GM23248 (cell line): ENCODE results near the gene HSD17B10. TPM values are rescaled to one million over a fixed set of nuclear protein-coding genes. Genes with fewer than 3 reads are reported as not detected.

Experiments
- DNase-seq: peaks from one replicate; pipeline ENCODE4 v3.0.0-alpha.2; 2015
- H2AFZ ChIP-seq: fragments of 200-600 bp; sonication (generic); 2 replicates; pipeline ENCODE4 v1.6.1; 2016; ENCODE audit warnings: antibody characterized with exemption
- H3F3A ChIP-seq: fragments of 200-600 bp; sonication (generic); 2 replicates; pipeline ENCODE4 v1.6.1; 2016; ENCODE audit warnings: mild to moderate bottlenecking, antibody characterized with exemption, mixed run types; ENCODE audit not compliant: insufficient read depth
- H3K27ac ChIP-seq: fragments of 200-600 bp; sonication (generic); 2 replicates; pipeline ENCODE4 v1.5.1; 2016; ENCODE audit warnings: mild to moderate bottlenecking
- H3K27me3 ChIP-seq: fragments of 200-600 bp; sonication (generic); replicated peaks from 2 replicates; pipeline ENCODE4 v1.6.1; 2016; ENCODE audit warnings: mild to moderate bottlenecking; ENCODE audit not compliant: insufficient read depth
- H3K36me3 ChIP-seq: fragments of 200-600 bp; sonication (generic); 2 replicates; pipeline ENCODE4 v1.6.1; 2016; ENCODE audit warnings: low read depth, mild to moderate bottlenecking
- H3K4me1 ChIP-seq: fragments of 200-600 bp; sonication (generic); 2 replicates; pipeline ENCODE4 v1.6.1; 2016; ENCODE audit warnings: mild to moderate bottlenecking; ENCODE audit not compliant: insufficient read depth
- H3K4me2 ChIP-seq: fragments of 200-600 bp; sonication (generic); one replicate; pipeline ENCODE4 v1.6.1; 2016; ENCODE audit warnings: mild to moderate bottlenecking; ENCODE audit not compliant: unreplicated experiment
- H3K4me3 ChIP-seq: fragments of 200-600 bp; sonication (generic); 2 replicates; pipeline ENCODE4 v1.5.1; 2016; ENCODE audit warnings: mild to moderate bottlenecking
- H3K79me2 ChIP-seq: fragments of 200-600 bp; sonication (generic); 2 replicates; pipeline ENCODE4 v1.6.1; 2016; ENCODE audit warnings: mild to moderate bottlenecking; ENCODE audit not compliant: insufficient read depth
- H3K9ac ChIP-seq: fragments of 200-600 bp; sonication (generic); 2 replicates; pipeline ENCODE4 v1.6.1; 2016; ENCODE audit warnings: mild to moderate bottlenecking
- H3K9me2 ChIP-seq: fragments of 200-600 bp; sonication (generic); 2 replicates; pipeline ENCODE4 v1.6.1; 2016; ENCODE audit warnings: mixed run types, mild to moderate bottlenecking, moderate library complexity; ENCODE audit not compliant: insufficient read depth
- H3K9me3 ChIP-seq: fragments of 200-600 bp; sonication (generic); one replicate; pipeline ENCODE4 v1.6.1; 2017; ENCODE audit warnings: low read depth
- H4K20me1 ChIP-seq: fragments of 200-600 bp; sonication (generic); 2 replicates; pipeline ENCODE4 v1.6.0; 2016; ENCODE audit not compliant: insufficient read depth
- EZH2 ChIP-seq: fragments of 200-600 bp; sonication (generic); IDR thresholded peaks from 2 replicates; pipeline ENCODE4 v1.6.1; 2018; ENCODE audit warnings: antibody characterized with exemption, mild to moderate bottlenecking; ENCODE audit not compliant: insufficient read depth, poor library complexity, severe bottlenecking
- EZH2phosphoT487 ChIP-seq: fragments of 200-600 bp; sonication (generic); IDR thresholded peaks from 2 replicates; pipeline ENCODE4 v1.6.1; 2018; ENCODE audit warnings: antibody characterized with exemption, moderate library complexity, mild to moderate bottlenecking, low read depth; ENCODE audit not compliant: insufficient read depth
- WGBS, 2 experiments: methylation state at CpG; one replicate each; pipeline ENCODE4 v1.1.6; 2015 to 2017; ENCODE audit warnings: low lambda C conversion rate in 2 of 2, low coverage in 1 of 2; ENCODE audit errors: missing lambda C conversion rate in 2 of 2; 5-methylcytosine and 5-hydroxymethylcytosine counted together
- in situ Hi-C: fragments of 300-500 bp; cut with MboI; formaldehyde crosslinking; loops from 2 replicates; pipeline ENCODE4 v1.15.0; 2020
- polyA plus RNA-seq: library from polyadenylated mRNA; unstranded; fragments of >200 nt; fragmentation: Nextera tagmentation; extraction: Ambion mirVana; gene quantifications from 2 replicates; pipeline ENCODE4 v1.2.1, GENCODE V29; 2016
- total RNA-seq: library from RNA; depleted of rRNA; stranded (reverse); fragments of >200 nt; shearing (Covaris generic); gene quantifications from 2 replicates; pipeline ENCODE4 v1.2.3, GENCODE V29; 2014

The HSD17B10 gene
- total and polyA plus RNA-seq, 2 experiments from 2014 or later, result 47.9 to 70.2 TPM

- Histone ChIP-seq H4K20me1 (no peaks in the 10 kb centered on the region), H3K4me2 (no peak overlapping the region), H3K36me3 (no peaks in the 10 kb centered on the region), H3K9ac (no peak overlapping the region), H3K9me2 (no peaks in the 10 kb centered on the region), H3F3A (no peaks in the 10 kb centered on the region), H3K4me1 (peaks cover 8% of the 10 kb centered on the region), H3K27me3 (no peaks in the 10 kb centered on the region), H3K27ac (no peak overlapping the region), H3K79me2 (no peaks in the 10 kb centered on the region), H3K4me3 (no peak overlapping the region), H2AFZ (no peak overlapping the region), H3K9me3 (no peaks in the 10 kb centered on the region)
- in situ Hi-C loops, result no loop called here
- DNase-seq, result peak; percentile 33
- 32 to 45% methylated on average over 5 to 6 of the region's 6 CpGs for WGBS, 2 experiments
- TF ChIP-seq EZH2phosphoT487 (no peak), EZH2 (no peak)
Observed at GRCh38 chrX:53445977-53446376, 11.8 kb upstream of the HSD17B10 start.

GRCh38 chrX:53442322-53442631 lies 8.1 kb upstream of the HSD17B10 start:
- Histone ChIP-seq H3K4me3 (no peak overlapping the region), H3K27me3 (no peaks in the 10 kb centered on the region), H3K27ac (no peak overlapping the region), H3K9ac (no peak overlapping the region), H3F3A (no peaks in the 10 kb centered on the region), H3K79me2 (no peaks in the 10 kb centered on the region), H2AFZ (no peak overlapping the region), H3K9me3 (no peaks in the 10 kb centered on the region), H3K36me3 (no peaks in the 10 kb centered on the region), H4K20me1 (no peaks in the 10 kb centered on the region), H3K4me2 (no peak overlapping the region), H3K9me2 (no peaks in the 10 kb centered on the region), H3K4me1 (no peaks in the 10 kb centered on the region)
- no peak for DNase-seq
- TF ChIP-seq EZH2 (no peak), EZH2phosphoT487 (no peak)
- WGBS, 2 experiments, result 63 to 100% methylated on average over 1 of the region's 1 CpG
- in situ Hi-C loops, result no loop called here

- Histone ChIP-seq H3K79me2 (no peaks in the 10 kb centered on the region), H4K20me1 (no peaks in the 10 kb centered on the region), H2AFZ (peak overlapping the region; percentile 84), H3K27ac (no peak overlapping the region), H3K9me3 (no peaks in the 10 kb centered on the region), H3K9ac (peak overlapping the region; percentile 47), H3K36me3 (no peaks in the 10 kb centered on the region), H3K27me3 (no peaks in the 10 kb centered on the region), H3F3A (no peaks in the 10 kb centered on the region), H3K4me3 (peak overlapping the region; percentile 68), H3K4me2 (peak overlapping the region; percentile 87), H3K9me2 (no peaks in the 10 kb centered on the region), H3K4me1 (no peaks in the 10 kb centered on the region)
- 6 to 19% methylated on average over 29 to 40 of the region's 44 CpGs for WGBS, 2 experiments
- DNase-seq, result peak; percentile 80
- in situ Hi-C loops, result no loop called here
- TF ChIP-seq EZH2, result no peak
- no peak for TF ChIP-seq EZH2phosphoT487
Observed at GRCh38 chrX:53441531-53442321, 7.6 kb upstream of the HSD17B10 start.

GRCh38 chrX:53440621-53441517 lies 6.7 kb upstream of the HSD17B10 start:
- H3K9me2 ChIP-seq, result no peaks in the 10 kb centered on the region
- in situ Hi-C loops, result no loop called here
- H3K27me3 ChIP-seq, result no peaks in the 10 kb centered on the region
- peak overlapping the region; percentile 68 for H3K4me3 ChIP-seq
- 2% methylated on average over 26 to 39 of the region's 39 CpGs for WGBS, 2 experiments
- DNase-seq, result peak; percentile 82
- peak overlapping the region; percentile 43 for H3K27ac ChIP-seq
- no peaks in the 10 kb centered on the region for H3F3A ChIP-seq
- peak overlapping the region; percentile 87 for H3K4me2 ChIP-seq
- peak overlapping the region; percentile 84 for H2AFZ ChIP-seq
- no peaks in the 10 kb centered on the region for H3K4me1 ChIP-seq
- H3K9me3 ChIP-seq, result no peaks in the 10 kb centered on the region
- no peaks in the 10 kb centered on the region for H3K36me3 ChIP-seq
- no peaks in the 10 kb centered on the region for H3K79me2 ChIP-seq
- H3K9ac ChIP-seq, result peak overlapping the region; percentile 61
- H4K20me1 ChIP-seq, result no peaks in the 10 kb centered on the region
- TF ChIP-seq EZH2phosphoT487, result no peak
- no peak for TF ChIP-seq EZH2
